Adrenal gland (tissue), 12 donors: Measurements from ENCODE around the gene UTP11. TPM values are rescaled to one million over a fixed set of nuclear protein-coding genes. Genes with fewer than 3 reads are reported as not detected.

ENCODE experiments used
- DNase-seq, 7 donors: peaks; one replicate each; pipeline ENCODE4 v3.0.0-alpha.2; 2019 to 2020
- H3K27ac ChIP-seq, 5 donors: fragments of 200-600 bp; sonication (generic) in 4 of 5; 1 replicate in 3 of 5; 2 replicates in 2 of 5; pipeline versions ENCODE4 v1.5.1 to v1.8.0; 2016 to 2020; ENCODE audit warnings: mild to moderate bottlenecking in 1 of 5
- H3K27me3 ChIP-seq: fragments of 200-600 bp; 2 replicates; pipeline ENCODE4 v1.8.0; 2021
- H3K36me3 ChIP-seq, 2 donors: fragments of 200-600 bp; replicated peaks in 1 of 2; 1 replicate in 1 of 2; 2 replicates in 1 of 2; pipeline versions ENCODE4 v1.5.1 to v1.8.0; 2018 to 2022
- H3K4me1 ChIP-seq, 2 donors: fragments of 200-600 bp; replicated peaks in 1 of 2; 1 replicate in 1 of 2; 2 replicates in 1 of 2; pipeline versions ENCODE4 v1.5.1 to v1.8.0; 2018 to 2021
- H3K4me3 ChIP-seq, 4 donors: fragments of 200-600 bp; sonication (generic) in 3 of 4; one replicate each; pipeline ENCODE4 v1.5.1; 2016 to 2018
- H3K9me3 ChIP-seq, 3 donors: fragments of 200-600 bp; sonication (generic) in 1 of 3; replicated peaks in 1 of 3; 1 replicate in 2 of 3; 2 replicates in 1 of 3; pipeline versions ENCODE4 v1.5.1 to v1.8.0; 2016 to 2021
- POLR2A ChIP-seq, 2 donors: fragments of 450-650 bp; IDR thresholded peaks; one replicate each; pipeline ENCODE4 v1.6.1; 2017; ENCODE audit warnings: antibody characterized with exemption in 2 of 2, mild to moderate bottlenecking in 2 of 2, moderate library complexity in 1 of 2
- WGBS, 4 donors: extraction: QIAGEN DNeasy Blood & Tissue Kit in 2 of 4; methylation state at CpG; one replicate each; pipeline versions ENCODE4 v1.1.5 to v1.1.7; 2013 to 2017; 5-methylcytosine and 5-hydroxymethylcytosine counted together
- intact Hi-C, 2 donors: fragments of 100-400 bp; cut with DNase I; formaldehyde crosslinking; loops; one replicate each; pipeline versions ENCODE4 v1.14.1 to v1.15.0; 2022 to 2023
- polyA plus RNA-seq, 3 donors: library from polyadenylated mRNA; stranded (reverse); fragments of 200-250 nt in 2 of 3; fragments of 350-450 nt in 1 of 3; fragmentation: Illumina TruSeq in 1 of 3; extraction: RNeasy Lipid Tissue Mini Kit (QIAGEN cat#74804) in 1 of 3; gene quantifications; one replicate each; pipeline ENCODE4 v1.2.3, GENCODE V29; 2013 to 2014
- total RNA-seq, 9 donors: library from RNA; depleted of rRNA in 4 of 9; stranded (reverse); fragments of >200 nt in 4 of 9; fragments of 120-200 nt in 1 of 9; fragmentation: NEBNext Ultra II Directional in 1 of 9; extraction: Animal tissue kit (Norgen Biotek cat#: 25700) in 1 of 9; gene quantifications; one replicate each; pipeline versions ENCODE4 v1.1.0 to v1.2.4, GENCODE V29; 2013 to 2023
- TF ChIP-seq, protein P1 (sequence below), 6 experiments: fragments of 450-650 bp in 4 of 6; fragments of 200-600 bp in 2 of 6; sonication (generic) in 1 of 6; IDR thresholded peaks; 1 replicate in 5 of 6; 2 replicates in 1 of 6; pipeline versions ENCODE4 v1.5.1 to v1.8.0; 2016 to 2021; ENCODE audit warnings: antibody characterized with exemption in 6 of 6, mild to moderate bottlenecking in 2 of 6, moderate library complexity in 1 of 6
- donor health status: healthy with polysubstance abuse.
- donor health status: Bipolar disorder and iron deficiency.
- donor health status: DM: yes; HTN: yes; CAD: no.
- donor health status: DM: no; HTN: no; CAD: no.
- donor health status: DM: no; HTN: no; CAD: no.
- donor health status: DM: yes; HTN: yes; CAD: no.

UTP11 gene
- total and polyA plus RNA-seq, 12 donors: 16.0 to 133 (median 37.4) TPM

GRCh38 chr1:38059635-38060250 lies 47.2 kb downstream of the UTP11 start:
- H3K4me1 ChIP-seq: no peaks in the 10 kb centered on the region
- no peaks in the 10 kb centered on the region for H3K27me3 ChIP-seq
- H3K27ac ChIP-seq: no peak overlapping the region
- no peaks in the 10 kb centered on the region for H3K36me3 ChIP-seq
- DNase-seq: no peak
- H3K9me3 ChIP-seq: no peaks in the 10 kb centered on the region
- intact Hi-C loops: no loop called here
- no peak overlapping the region for H3K4me3 ChIP-seq
- TF ChIP-seq, protein P1, sequence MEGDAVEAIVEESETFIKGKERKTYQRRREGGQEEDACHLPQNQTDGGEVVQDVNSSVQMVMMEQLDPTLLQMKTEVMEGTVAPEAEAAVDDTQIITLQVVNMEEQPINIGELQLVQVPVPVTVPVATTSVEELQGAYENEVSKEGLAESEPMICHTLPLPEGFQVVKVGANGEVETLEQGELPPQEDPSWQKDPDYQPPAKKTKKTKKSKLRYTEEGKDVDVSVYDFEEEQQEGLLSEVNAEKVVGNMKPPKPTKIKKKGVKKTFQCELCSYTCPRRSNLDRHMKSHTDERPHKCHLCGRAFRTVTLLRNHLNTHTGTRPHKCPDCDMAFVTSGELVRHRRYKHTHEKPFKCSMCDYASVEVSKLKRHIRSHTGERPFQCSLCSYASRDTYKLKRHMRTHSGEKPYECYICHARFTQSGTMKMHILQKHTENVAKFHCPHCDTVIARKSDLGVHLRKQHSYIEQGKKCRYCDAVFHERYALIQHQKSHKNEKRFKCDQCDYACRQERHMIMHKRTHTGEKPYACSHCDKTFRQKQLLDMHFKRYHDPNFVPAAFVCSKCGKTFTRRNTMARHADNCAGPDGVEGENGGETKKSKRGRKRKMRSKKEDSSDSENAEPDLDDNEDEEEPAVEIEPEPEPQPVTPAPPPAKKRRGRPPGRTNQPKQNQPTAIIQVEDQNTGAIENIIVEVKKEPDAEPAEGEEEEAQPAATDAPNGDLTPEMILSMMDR (IDR thresholded peaks at IDR 0.05): no peak
- TF ChIP-seq POLR2A (IDR thresholded peaks at IDR 0.05): no peak
- 81 to 91% (median 87%) methylated on average over 5 to 6 of the region's 6 CpGs for WGBS, 4 donors

DNA sequence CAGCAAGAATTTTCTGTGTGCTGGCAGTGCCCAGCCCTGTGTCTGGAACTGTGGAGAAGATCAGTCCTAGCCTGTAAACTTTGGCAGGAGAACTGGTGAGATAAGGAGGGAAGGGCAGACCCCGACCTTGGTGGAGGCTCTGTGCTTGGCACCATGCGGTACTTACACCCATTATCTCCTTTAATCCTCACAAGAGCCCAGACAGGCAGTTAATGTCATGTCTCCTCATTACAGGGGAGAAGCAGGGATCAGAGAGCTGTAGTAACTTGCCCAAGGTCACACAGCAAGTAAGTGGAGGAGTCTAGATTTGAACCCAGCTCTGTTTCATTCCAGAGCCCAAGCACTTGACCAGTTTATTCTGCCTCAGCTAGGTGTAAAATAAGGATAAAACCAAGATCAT lies 48.0 kb downstream of the UTP11 start:
- no peak overlapping the region for H3K27ac ChIP-seq
- H3K4me1 ChIP-seq: no peaks in the 10 kb centered on the region
- no peaks in the 10 kb centered on the region for H3K27me3 ChIP-seq
- H3K9me3 ChIP-seq: no peaks in the 10 kb centered on the region
- H3K4me3 ChIP-seq: no peak overlapping the region
- no peaks in the 10 kb centered on the region for H3K36me3 ChIP-seq
- WGBS, 4 donors: 33 to 62% (median 42%) methylated on average over 2 of the region's 2 CpGs
- TF ChIP-seq POLR2A (IDR thresholded peaks at IDR 0.05): no peak
- TF ChIP-seq, protein P1 (IDR thresholded peaks at IDR 0.05): no peak
- intact Hi-C loops: no loop called here
- DNase-seq: no peak

DNA sequence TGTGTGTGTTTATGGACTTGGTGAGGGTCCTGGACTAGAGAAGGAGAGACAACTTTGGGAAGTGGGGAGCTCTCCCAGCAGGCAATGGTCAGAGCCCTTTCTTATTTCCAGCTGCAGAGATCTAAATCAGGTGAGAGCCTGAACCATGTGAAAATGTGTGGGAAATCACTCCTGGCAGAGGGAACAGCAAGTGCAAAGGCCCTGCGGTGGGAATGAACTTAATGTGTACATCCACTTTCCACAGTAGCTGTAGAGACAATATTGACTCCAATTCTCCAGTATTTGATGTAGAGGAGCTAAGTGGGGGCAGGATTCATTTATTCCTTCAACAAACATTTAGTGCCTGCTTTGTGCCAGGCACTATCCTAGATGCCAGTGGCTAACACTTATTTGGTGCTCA lies 48.8 kb downstream of the UTP11 start:
- Histone ChIP-seq H3K4me1 (no peaks in the 10 kb centered on the region), H3K27me3 (no peaks in the 10 kb centered on the region), H3K36me3 (no peaks in the 10 kb centered on the region), H3K9me3 (no peaks in the 10 kb centered on the region), H3K4me3 (no peak overlapping the region), H3K27ac (no peak overlapping the region)
- intact Hi-C loops: no loop called here
- no peak for DNase-seq
- TF ChIP-seq POLR2A (IDR thresholded peaks at IDR 0.05): no peak
- TF ChIP-seq, protein P1 (IDR thresholded peaks at IDR 0.05): no peak
- 87 to 96% (median 93%) methylated on average over 1 of the region's 1 CpG for WGBS, 4 donors

GRCh38 chr1:38061883-38062328 lies 49.4 kb downstream of the UTP11 start:
- Histone ChIP-seq H3K4me1 (no peaks in the 10 kb centered on the region), H3K27ac (no peak overlapping the region), H3K9me3 (no peaks in the 10 kb centered on the region), H3K36me3 (no peaks in the 10 kb centered on the region), H3K27me3 (no peaks in the 10 kb centered on the region), H3K4me3 (no peak overlapping the region)
- no peak for DNase-seq
- TF ChIP-seq, protein P1 (IDR thresholded peaks at IDR 0.05): no peak
- TF ChIP-seq POLR2A (IDR thresholded peaks at IDR 0.05): no peak
- WGBS, 4 donors: 83 to 91% (median 85%) methylated on average over 6 to 7 of the region's 7 CpGs
- intact Hi-C loops: no loop called here
